ENCODE measurements around the gene CATSPER3.

GRCh38 chr5:135048286-135048685 lies 80.6 kb downstream of the CATSPER3 start:
- TF ChIP-seq CTCF (IDR thresholded peaks at IDR 0.05) (no peak), POLR2A (IDR thresholded peaks at IDR 0.05) (no peak)
